ENCODE measurements around the gene GALE.
"Not testable (repeated sequence)": the region's sequence is repeated elsewhere in the genome, so short reads cannot be mapped to it uniquely, and the experiment has no call there.

The GALE gene

GRCh38 chr1:23791516-23792047, 9.0 kb downstream of the GALE start:
- H3K4me3 ChIP-seq (ENCODE audit: low read length), result peak overlapping the region; percentile 97
- peak; percentile 66 for DNase-seq (ENCODE audit: low read depth)
- TF ChIP-seq, protein P1, sequence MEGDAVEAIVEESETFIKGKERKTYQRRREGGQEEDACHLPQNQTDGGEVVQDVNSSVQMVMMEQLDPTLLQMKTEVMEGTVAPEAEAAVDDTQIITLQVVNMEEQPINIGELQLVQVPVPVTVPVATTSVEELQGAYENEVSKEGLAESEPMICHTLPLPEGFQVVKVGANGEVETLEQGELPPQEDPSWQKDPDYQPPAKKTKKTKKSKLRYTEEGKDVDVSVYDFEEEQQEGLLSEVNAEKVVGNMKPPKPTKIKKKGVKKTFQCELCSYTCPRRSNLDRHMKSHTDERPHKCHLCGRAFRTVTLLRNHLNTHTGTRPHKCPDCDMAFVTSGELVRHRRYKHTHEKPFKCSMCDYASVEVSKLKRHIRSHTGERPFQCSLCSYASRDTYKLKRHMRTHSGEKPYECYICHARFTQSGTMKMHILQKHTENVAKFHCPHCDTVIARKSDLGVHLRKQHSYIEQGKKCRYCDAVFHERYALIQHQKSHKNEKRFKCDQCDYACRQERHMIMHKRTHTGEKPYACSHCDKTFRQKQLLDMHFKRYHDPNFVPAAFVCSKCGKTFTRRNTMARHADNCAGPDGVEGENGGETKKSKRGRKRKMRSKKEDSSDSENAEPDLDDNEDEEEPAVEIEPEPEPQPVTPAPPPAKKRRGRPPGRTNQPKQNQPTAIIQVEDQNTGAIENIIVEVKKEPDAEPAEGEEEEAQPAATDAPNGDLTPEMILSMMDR (IDR thresholded peaks at IDR 0.05; ENCODE audit: insufficient read depth, low read depth, low read length, missing control alignments), result no peak

DNA sequence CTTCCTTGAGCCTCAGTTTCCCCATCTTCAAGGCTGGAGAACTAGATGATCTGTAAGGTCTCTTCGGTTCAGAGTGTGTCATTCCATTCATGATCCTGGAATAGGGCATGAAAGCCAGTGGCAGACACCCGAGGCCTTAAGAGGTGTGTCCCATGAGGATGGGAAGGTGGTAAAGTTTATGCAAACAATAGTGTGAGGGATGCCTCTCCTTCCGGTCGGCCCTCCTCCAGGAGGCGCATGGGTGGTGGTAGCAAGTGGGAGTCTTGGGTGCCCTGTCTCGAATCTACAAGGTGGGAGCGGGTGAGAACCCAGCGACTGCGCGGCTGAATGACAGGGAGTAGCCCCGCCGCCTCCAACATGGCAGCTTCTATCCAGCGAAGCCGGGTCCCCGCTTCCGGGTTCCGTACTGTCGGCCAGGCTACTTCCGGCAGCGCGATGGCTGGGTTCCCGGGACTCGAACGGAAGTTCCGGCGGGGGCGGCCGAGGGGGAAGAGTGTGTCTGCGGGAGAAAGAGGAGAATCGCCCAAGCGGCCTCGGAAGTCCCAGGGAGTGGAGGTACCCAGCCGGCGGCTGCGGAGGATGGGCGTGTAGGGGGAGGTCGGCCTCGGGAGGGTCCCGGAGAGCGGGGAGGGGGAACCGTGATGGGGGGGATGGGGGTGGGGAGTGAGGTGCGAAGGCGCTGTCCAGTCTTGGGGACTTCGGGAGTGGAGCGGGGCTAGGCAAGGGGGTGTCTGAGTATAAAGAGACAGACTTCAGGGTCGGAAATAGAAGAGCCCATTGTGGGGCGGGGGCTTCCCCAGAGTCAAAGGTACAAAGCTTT, 9.6 kb downstream of the GALE start, which contains the start of gene LYPLA2:
LYPLA2 (plus strand) TSS at position 450 of the 820 bp plus-strand sequence. CDS start 1,538 bp downstream, outside the sequence.
- TF ChIP-seq, protein P1 (IDR thresholded peaks at IDR 0.05; ENCODE audit: insufficient read depth, low read depth, low read length, missing control alignments), result peak; percentile 11
- H3K4me3 ChIP-seq (ENCODE audit: low read length), result peak within 1 kb of the TSS; percentile 97
- DNase-seq (ENCODE audit: low read depth), result peak; percentile 92

- TF ChIP-seq, protein P1 (IDR thresholded peaks at IDR 0.05; ENCODE audit: insufficient read depth, low read depth, low read length, missing control alignments), result no peak
- H3K4me3 ChIP-seq (ENCODE audit: low read length), result no peak overlapping the region
- no peak for DNase-seq (ENCODE audit: low read depth)
Measured at GRCh38 chr1:23788695-23789094, 11.9 kb downstream of the GALE start.

GRCh38 chr1:23787701-23788100, 12.9 kb downstream of the GALE start:
- H3K4me3 ChIP-seq (ENCODE audit: low read length), result no peak overlapping the region
- TF ChIP-seq, protein P1 (IDR thresholded peaks at IDR 0.05; ENCODE audit: insufficient read depth, low read depth, low read length, missing control alignments), result no peak
- no peak for DNase-seq (ENCODE audit: low read depth)

DNA sequence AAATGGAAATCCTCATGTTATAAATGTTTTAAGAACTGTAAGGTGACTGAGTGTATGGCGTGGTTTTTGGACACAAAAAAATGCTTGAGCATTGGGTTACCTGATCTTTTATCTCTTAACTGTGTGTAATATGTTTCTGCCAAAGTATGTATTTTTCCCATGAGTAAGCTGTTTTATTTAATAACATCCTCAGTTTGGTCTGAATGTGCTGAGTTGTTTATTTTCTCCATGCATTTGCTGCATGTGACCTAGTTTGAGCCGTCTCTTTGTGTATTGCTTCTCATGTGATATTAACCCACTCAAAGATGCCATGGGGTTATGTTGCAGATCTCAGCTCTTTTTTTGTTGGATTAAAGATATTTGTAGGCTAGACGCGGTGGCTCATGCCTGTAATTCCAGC, 15.7 kb downstream of the GALE start:
- no peak for DNase-seq (ENCODE audit: low read depth)
- TF ChIP-seq, protein P1 (IDR thresholded peaks at IDR 0.05; ENCODE audit: insufficient read depth, low read depth, low read length, missing control alignments), result no peak
- H3K4me3 ChIP-seq (ENCODE audit: low read length), result no peak overlapping the region

DNA sequence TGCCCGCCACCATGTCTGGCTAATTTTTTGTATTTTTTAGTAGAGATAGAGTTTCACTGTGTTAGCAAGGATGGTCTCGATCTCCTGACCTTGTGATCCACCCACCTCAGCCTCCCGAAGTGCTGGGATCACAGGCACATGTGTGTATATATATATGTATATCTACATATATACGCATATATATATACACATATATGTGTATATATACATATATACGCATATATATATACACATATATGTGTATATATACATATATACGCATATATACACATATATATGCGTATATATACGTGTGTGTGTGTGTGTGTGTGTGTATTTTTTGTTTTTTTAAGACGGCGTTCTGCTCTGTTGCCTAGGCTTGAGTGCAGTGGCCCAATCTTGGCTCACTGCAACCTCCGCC, 17.4 kb downstream of the GALE start:
- not testable (repeated sequence) for H3K4me3 ChIP-seq (ENCODE audit: low read length); DNase-seq (ENCODE audit: low read depth)

- no peak overlapping the region for H3K4me3 ChIP-seq (ENCODE audit: low read length)
- TF ChIP-seq, protein P1 (IDR thresholded peaks at IDR 0.05; ENCODE audit: insufficient read depth, low read depth, low read length, missing control alignments), result no peak
- DNase-seq (ENCODE audit: low read depth), result peak; percentile 65
Measured at GRCh38 chr1:23779826-23780371, 20.7 kb downstream of the GALE start.

Measured in epithelial cell of esophagus (primary cell).